IMR-90 (cell line): ENCODE measurements around the gene EIF1B. TPM values are rescaled to one million over a fixed set of nuclear protein-coding genes. Genes with fewer than 3 reads are reported as not detected.

Experiments used
- ATAC-seq: fragments of 200-7000 bp; cut with Tn5 transposase; 2 replicates; pipeline ENCODE4 v1.9.1; 2020; ENCODE audit warnings: low read depth, mild to moderate bottlenecking, moderate library complexity
- BruUV-seq: library from RNA; stranded (reverse); fragments of 400-500 nt; replicated peaks from 2 replicates; lab custom pipeline; 2021; lab: Mats Ljungman, UMichigan
- CTCF ChIA-PET: fragments of 300-600 bp; formaldehyde crosslinking; extraction: SDS; loops from one replicate; lab custom pipeline; 2021; ENCODE audit warnings: antibody characterized with exemption; lab: Yijun Ruan, JAX
- POLR2A ChIA-PET: fragments of 300-600 bp; sonication (Branson Sonifier 250); formaldehyde crosslinking; loops from one replicate; lab custom pipeline; 2022; ENCODE audit warnings: antibody characterized with exemption; ENCODE audit not compliant: unreplicated experiment; lab: Charles Lee
- DNase-seq: peaks from one replicate; pipeline ENCODE4 v3.0.0; 2013
- H2AFZ ChIP-seq: replicated peaks from 2 replicates; pipeline ENCODE3; 2013; ENCODE audit warnings: low read length, mild to moderate bottlenecking; ENCODE audit not compliant: poor library complexity
- H2AK5ac ChIP-seq: 2 replicates; pipeline ENCODE4 v1.6.1; 2013; ENCODE audit warnings: low read depth, low read length, inconsistent platforms
- H2AK9ac ChIP-seq: replicated peaks from 2 replicates; pipeline ENCODE3; 2013; ENCODE audit warnings: mild to moderate bottlenecking, low read depth, low read length, moderate library complexity; ENCODE audit not compliant: poor library complexity
- H2BK120ac ChIP-seq: 2 replicates; pipeline ENCODE4 v1.6.1; 2013; ENCODE audit warnings: low read depth, low read length, inconsistent platforms
- H2BK15ac ChIP-seq: 3 replicates; pipeline ENCODE4 v1.6.1; 2013; ENCODE audit warnings: low read depth, low read length, inconsistent platforms
- H2BK20ac ChIP-seq: 2 replicates; pipeline ENCODE4 v1.6.1; 2013; ENCODE audit warnings: low read depth, mild to moderate bottlenecking, inconsistent platforms, low read length, moderate library complexity
- H2BK5ac ChIP-seq: 2 replicates; pipeline ENCODE4 v1.6.1; 2013; ENCODE audit warnings: mild to moderate bottlenecking, low read depth, low read length, inconsistent platforms; ENCODE audit not compliant: poor library complexity, severe bottlenecking
- H3K14ac ChIP-seq: replicated peaks from 2 replicates; pipeline ENCODE4 v1.6.1; 2013; ENCODE audit warnings: low read depth, low read length, inconsistent platforms
- H3K18ac ChIP-seq: 2 replicates; pipeline ENCODE4 v1.6.1; 2013; ENCODE audit warnings: low read depth, low read length, control low read depth
- H3K23ac ChIP-seq: 2 replicates; pipeline ENCODE4 v1.6.1; 2013; ENCODE audit warnings: low read depth, low read length, inconsistent platforms
- H3K27ac ChIP-seq: 2 replicates; pipeline ENCODE4 v1.5.1; 2013; ENCODE audit warnings: mild to moderate bottlenecking, control low read depth, low read length; ENCODE audit not compliant: insufficient read depth
- H3K27me3 ChIP-seq: 2 replicates; pipeline ENCODE4 v1.6.1; 2013; ENCODE audit warnings: low read length; ENCODE audit not compliant: control insufficient read depth, insufficient read depth
- H3K36me3 ChIP-seq: 2 replicates; pipeline ENCODE4 v1.6.1; 2013; ENCODE audit warnings: low read length, mixed read lengths; ENCODE audit not compliant: control insufficient read depth, insufficient read depth
- H3K4ac ChIP-seq: 2 replicates; pipeline ENCODE4 v1.6.1; 2013; ENCODE audit warnings: low read depth, low read length, inconsistent platforms
- H3K4me1 ChIP-seq: 2 replicates; pipeline ENCODE4 v1.6.1; 2013; ENCODE audit warnings: low read length, mixed read lengths; ENCODE audit not compliant: control insufficient read depth, insufficient read depth
- H3K4me2 ChIP-seq: 2 replicates; pipeline ENCODE4 v1.6.1; 2013; ENCODE audit warnings: low read depth, mild to moderate bottlenecking, control low read depth, low read length, moderate library complexity
- H3K4me3 ChIP-seq: 2 replicates; pipeline ENCODE4 v1.5.1; 2013; ENCODE audit warnings: low read depth, mild to moderate bottlenecking, control low read depth, low read length, moderate library complexity; ENCODE audit not compliant: insufficient read depth
- H3K56ac ChIP-seq: 2 replicates; pipeline ENCODE4 v1.6.1; 2013; ENCODE audit warnings: low read length, inconsistent platforms; ENCODE audit not compliant: insufficient read depth; ENCODE audit errors: extremely low read depth
- H3K79me1 ChIP-seq, 2 experiments: 2 replicates each; pipeline ENCODE4 v1.6.1; 2013; ENCODE audit warnings: low read length in 2 of 2, inconsistent platforms in 1 of 2, low read depth in 1 of 2
- H3K9ac ChIP-seq: 2 replicates; pipeline ENCODE4 v1.6.1; 2013; ENCODE audit warnings: low read depth, low read length, control low read depth
- H3K9me1 ChIP-seq: 2 replicates; pipeline ENCODE4 v1.6.1; 2013; ENCODE audit warnings: low read length, inconsistent platforms; ENCODE audit not compliant: insufficient read depth
- H3K9me3 ChIP-seq: 2 replicates; pipeline ENCODE4 v1.6.1; 2013; ENCODE audit warnings: low read length; ENCODE audit not compliant: control insufficient read depth, insufficient read depth
- H4K20me1 ChIP-seq: 2 replicates; pipeline ENCODE4 v1.6.1; 2013; ENCODE audit warnings: low read length, inconsistent platforms; ENCODE audit not compliant: insufficient read depth
- H4K5ac ChIP-seq: 2 replicates; pipeline ENCODE4 v1.6.1; 2013; ENCODE audit warnings: mild to moderate bottlenecking, low read depth, low read length, control low read depth
- H4K8ac ChIP-seq, 2 experiments: 2 replicates each; pipeline ENCODE4 v1.6.1; 2013; ENCODE audit warnings: low read depth in 2 of 2, low read length in 2 of 2, control low read depth in 1 of 2, inconsistent platforms in 1 of 2
- H4K91ac ChIP-seq: 2 replicates; pipeline ENCODE4 v1.6.1; 2013; ENCODE audit warnings: low read depth, low read length, inconsistent platforms; ENCODE audit not compliant: insufficient read depth
- BHLHE40 ChIP-seq: fragments of 150-350 bp; IDR thresholded peaks from 2 replicates; pipeline ENCODE4 v1.6.1; 2016; ENCODE audit warnings: mild to moderate bottlenecking, low read depth, low read length
- CEBPB ChIP-seq: IDR thresholded peaks from 2 replicates; pipeline ENCODE4 v1.6.1; 2012; ENCODE audit warnings: low read depth, low read length, improper control_type of control experiment
- CTCF ChIP-seq: conservative IDR thresholded peaks from 2 replicates; pipeline ENCODE4 v1.5.1; 2012; ENCODE audit warnings: mild to moderate bottlenecking, low read depth, low read length, improper control_type of control experiment
- FOS ChIP-seq: fragments of 150-350 bp; IDR thresholded peaks from 2 replicates; pipeline ENCODE4 v1.6.1; 2016; ENCODE audit warnings: low read depth, low read length
- MAFK ChIP-seq: IDR thresholded peaks from 2 replicates; pipeline ENCODE4 v1.6.1; 2012; ENCODE audit warnings: low read depth, low read length, improper control_type of control experiment
- MAZ ChIP-seq: IDR thresholded peaks from 2 replicates; pipeline ENCODE4 v1.6.1; 2012; ENCODE audit warnings: low read depth, mild to moderate bottlenecking, low read length, improper control_type of control experiment, moderate library complexity, borderline replicate concordance
- MXI1 ChIP-seq: IDR thresholded peaks from 2 replicates; pipeline ENCODE4 v1.6.1; 2012; ENCODE audit warnings: low read depth, mild to moderate bottlenecking, low read length, moderate library complexity, borderline replicate concordance
- NFE2L2 ChIP-seq: fragments of 150-350 bp; IDR thresholded peaks from 2 replicates; pipeline ENCODE4 v1.6.1; 2016; ENCODE audit warnings: low read depth, mild to moderate bottlenecking, low read length
- RAD21 ChIP-seq: IDR thresholded peaks from 2 replicates; pipeline ENCODE4 v1.6.1; 2012; ENCODE audit warnings: low read length, improper control_type of control experiment
- SMC3 ChIP-seq: fragments of 150-350 bp; IDR thresholded peaks from 2 replicates; pipeline ENCODE4 v1.6.1; 2016; ENCODE audit warnings: low read depth, mild to moderate bottlenecking, antibody characterized with exemption, low read length, moderate library complexity
- WGBS, 2 experiments: methylation state at CpG; one replicate each; pipeline versions ENCODE4 v1.1.5 to v1.1.7; 2013; ENCODE audit warnings: missing lambda C conversion rate in 2 of 2; ENCODE audit not compliant: insufficient read length in 1 of 2; ENCODE audit errors: extremely low coverage in 2 of 2; 5-methylcytosine and 5-hydroxymethylcytosine counted together
- dilution Hi-C: fragments of 300-500 bp; cut with HindIII; formaldehyde crosslinking; loops from one replicate; pipeline ENCODE4 v1.14.3; 2018; ENCODE audit warnings: low sequenced_read_pairs; ENCODE audit not compliant: unreplicated experiment
- in situ Hi-C: fragments of 300-500 bp; cut with MboI; formaldehyde crosslinking; loops from 3 replicates; pipeline ENCODE4 v1.14.3; 2019; ENCODE audit warnings: low sequenced_read_pairs, inconsistent platforms, mixed read lengths
- intact Hi-C: fragments of 100-400 bp; cut with micrococcal nuclease; formaldehyde crosslinking; loops from 2 replicates; pipeline ENCODE4 v1.10.0; 2022
- polyA plus RNA-seq, 3 experiments: library from polyadenylated mRNA; depleted of rRNA; stranded (reverse); fragments of >200 nt; gene quantifications; 2 replicates each; pipeline ENCODE4 v1.2.3, GENCODE V29; 2012; ENCODE audit warnings: low replicate concordance in 1 of 3
- total RNA-seq: library from RNA; depleted of rRNA; stranded (reverse); fragments of >200 nt; gene quantifications from 2 replicates; pipeline ENCODE4 v1.2.3, GENCODE V29; 2012
- TF ChIP-seq, protein P1 (sequence below): fragments of 150-350 bp; IDR thresholded peaks from 2 replicates; pipeline ENCODE4 v1.6.1; 2017; ENCODE audit warnings: mild to moderate bottlenecking, antibody characterized with exemption, low read length, low read depth

The EIF1B gene
- total and polyA plus RNA-seq, 2 of the 4 experiments (the other 2 are of a cell fraction), result 11.3 to 25.9 TPM

GRCh38 chr3:40292637-40293349 lies 16.7 kb upstream of the EIF1B start:
- H3K36me3 ChIP-seq, result no peaks in the 10 kb centered on the region
- no peaks in the 10 kb centered on the region for H4K20me1 ChIP-seq
- H3K23ac ChIP-seq, result no peak overlapping the region
- H2BK5ac ChIP-seq, result no peak overlapping the region
- no peak overlapping the region for H3K18ac ChIP-seq
- dilution Hi-C loops, result no loop called here
- H3K27me3 ChIP-seq, result no peaks in the 10 kb centered on the region
- H4K91ac ChIP-seq, result no peak overlapping the region
- no peak overlapping the region for H4K8ac ChIP-seq
- POLR2A ChIA-PET, result no interaction called here
- H3K4me2 ChIP-seq, result no peak overlapping the region
- ATAC-seq, result no peak
- in situ Hi-C loops, result no loop called here
- no peaks in the 10 kb centered on the region for H3K9me3 ChIP-seq
- no peak overlapping the region for H4K5ac ChIP-seq
- no peak overlapping the region for H2AK9ac ChIP-seq
- H2BK120ac ChIP-seq, result no peak overlapping the region
- no peak overlapping the region for H3K9ac ChIP-seq
- H2AFZ ChIP-seq, result no peak overlapping the region
- CTCF ChIA-PET, result no interaction called here
- no peak for TF ChIP-seq SMC3
- TF ChIP-seq FOS, result no peak
- TF ChIP-seq, protein P1, sequence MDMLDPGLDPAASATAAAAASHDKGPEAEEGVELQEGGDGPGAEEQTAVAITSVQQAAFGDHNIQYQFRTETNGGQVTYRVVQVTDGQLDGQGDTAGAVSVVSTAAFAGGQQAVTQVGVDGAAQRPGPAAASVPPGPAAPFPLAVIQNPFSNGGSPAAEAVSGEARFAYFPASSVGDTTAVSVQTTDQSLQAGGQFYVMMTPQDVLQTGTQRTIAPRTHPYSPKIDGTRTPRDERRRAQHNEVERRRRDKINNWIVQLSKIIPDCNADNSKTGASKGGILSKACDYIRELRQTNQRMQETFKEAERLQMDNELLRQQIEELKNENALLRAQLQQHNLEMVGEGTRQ, result no peak
- no peak for TF ChIP-seq MXI1
- no peak for TF ChIP-seq BHLHE40
- no peak for TF ChIP-seq CTCF
- no peak for TF ChIP-seq RAD21
- TF ChIP-seq CEBPB, result no peak
- TF ChIP-seq NFE2L2, result no peak
- TF ChIP-seq MAFK, result no peak
- TF ChIP-seq MAZ, result no peak
- H3K56ac ChIP-seq, result no peak overlapping the region
- DNase-seq, result no peak
- H2BK20ac ChIP-seq, result no peak overlapping the region
- no peak overlapping the region for H3K27ac ChIP-seq
- no TSS peak for BruUV-seq
- no peak overlapping the region for H2BK15ac ChIP-seq
- H2AK5ac ChIP-seq, result no peak overlapping the region
- no peaks in the 10 kb centered on the region for H3K79me1 ChIP-seq
- intact Hi-C loops, result no loop called here
- H3K14ac ChIP-seq, result no peak overlapping the region
- H3K4me3 ChIP-seq, result no peak overlapping the region
- no peaks in the 10 kb centered on the region for H3K4me1 ChIP-seq
- H3K9me1 ChIP-seq, result no peaks in the 10 kb centered on the region
- WGBS, 2 experiments, result no CpG with 5 or more reads among the region's 4 CpGs
- H3K4ac ChIP-seq, result no peak overlapping the region
